ENCODE data around the gene SAMD3. TPM values are rescaled to one million over a fixed set of nuclear protein-coding genes. Genes with fewer than 3 reads are reported as not detected.
"Not testable (repeated sequence)": the region's sequence is repeated elsewhere in the genome, so short reads cannot be mapped to it uniquely, and the experiment has no call there.

The SAMD3 gene
- 0.84 TPM for total RNA-seq
- long read RNA-seq, partial matches to known transcripts: 0 of 1 reads
- long read RNA-seq, other reads (novel, unspliced or antisense): 1 of 1 reads

- DNase-seq (ENCODE audit: low spot score): no peak
Measured at GRCh38 chr6:130222775-130223174, at the start of gene SAMD3. Gene SAMD3 (minus strand): TSS chr6:130222951. CDS start chr6:130215273, 7,678 bp downstream.

- DNase-seq (ENCODE audit: low spot score): no peak
Measured at GRCh38 chr6:130269969-130270635, 47.4 kb upstream of the SAMD3 start.

- not testable (repeated sequence) for DNase-seq (ENCODE audit: low spot score)
Measured at GRCh38 chr6:130265553-130265952, 42.8 kb upstream of the SAMD3 start.

- no peak for DNase-seq (ENCODE audit: low spot score)
Measured at GRCh38 chr6:130262008-130262407, 39.3 kb upstream of the SAMD3 start.

GRCh38 chr6:130261558-130261957 lies 38.8 kb upstream of the SAMD3 start:
- not testable (repeated sequence) for DNase-seq (ENCODE audit: low spot score)

GRCh38 chr6:130260614-130261241 lies 38.0 kb upstream of the SAMD3 start:
- DNase-seq (ENCODE audit: low spot score): not testable (repeated sequence)

GRCh38 chr6:130260050-130260462 lies 37.3 kb upstream of the SAMD3 start:
- DNase-seq (ENCODE audit: low spot score): not testable (repeated sequence)

GRCh38 chr6:130259557-130259956 lies 36.8 kb upstream of the SAMD3 start:
- no peak for DNase-seq (ENCODE audit: low spot score)

GRCh38 chr6:130259140-130259539 lies 36.4 kb upstream of the SAMD3 start:
- no peak for DNase-seq (ENCODE audit: low spot score)

- DNase-seq (ENCODE audit: low spot score): no peak
Measured at GRCh38 chr6:130252527-130253237, 29.9 kb upstream of the SAMD3 start.

- no peak for DNase-seq (ENCODE audit: low spot score)
Measured at GRCh38 chr6:130245267-130245666, 22.5 kb upstream of the SAMD3 start.

- DNase-seq (ENCODE audit: low spot score): no peak
Measured at GRCh38 chr6:130244728-130245127, 22.0 kb upstream of the SAMD3 start.

GRCh38 chr6:130240232-130240631 lies 17.5 kb upstream of the SAMD3 start:
- DNase-seq (ENCODE audit: low spot score): no peak

GRCh38 chr6:130239755-130240154 lies 17.0 kb upstream of the SAMD3 start:
- no peak for DNase-seq (ENCODE audit: low spot score)

GRCh38 chr6:130233330-130233729 lies 10.6 kb upstream of the SAMD3 start:
- DNase-seq (ENCODE audit: low spot score): no peak

GRCh38 chr6:130230531-130230930 lies 7.8 kb upstream of the SAMD3 start:
- not testable (repeated sequence) for DNase-seq (ENCODE audit: low spot score)

GRCh38 chr6:130229645-130230044 lies 6.9 kb upstream of the SAMD3 start:
- DNase-seq (ENCODE audit: low spot score): no peak

GRCh38 chr6:130223508-130223907 lies 757 bp upstream of the SAMD3 start:
- DNase-seq (ENCODE audit: low spot score): no peak

GRCh38 chr6:130218134-130218533 lies 4.6 kb downstream of the SAMD3 start:
- no peak for DNase-seq (ENCODE audit: low spot score)

GRCh38 chr6:130216620-130217019 lies 6.1 kb downstream of the SAMD3 start:
- no peak for DNase-seq (ENCODE audit: low spot score)

- DNase-seq (ENCODE audit: low spot score): no peak
Measured at GRCh38 chr6:130215526-130215925, 7.2 kb downstream of the SAMD3 start.

- DNase-seq (ENCODE audit: low spot score): no peak
Measured at GRCh38 chr6:130212215-130212874, 10.4 kb downstream of the SAMD3 start.
